ENCODE measurements around the gene LNP1. TPM values are rescaled to one million over a fixed set of nuclear protein-coding genes. Genes with fewer than 3 reads are reported as not detected.

LNP1 gene
- total RNA-seq, 1 donor from 2014 or later, result 26.5 TPM

GRCh38 chr3:100411091-100411982, 10.0 kb downstream of the LNP1 start:
- Mint-ChIP-seq H3K4me1 (no peaks in the 10 kb centered on the region), H3K4me3 (no peak overlapping the region), H3K36me3 (peaks cover 55% of the 10 kb centered on the region), H3K9me3 (peaks cover 33% of the 10 kb centered on the region), H3K27me3 (ENCODE audit: insufficient read depth, low read depth) (no peaks in the 10 kb centered on the region), H3K27ac (no peak overlapping the region)
- Histone ChIP-seq H4K20me1 (ENCODE audit: low read depth) (no peaks in the 10 kb centered on the region), H3K9me3 (ENCODE audit: low read depth) (no peaks in the 10 kb centered on the region), H3K9ac (no peak overlapping the region), H2AFZ (replicated peaks) (no peak overlapping the region), H3F3A (ENCODE audit: low read depth) (no peaks in the 10 kb centered on the region), H3K27me3 (no peaks in the 10 kb centered on the region), H3K4me2 (no peak overlapping the region), H3K4me3 (no peak overlapping the region), H3K27ac (no peak overlapping the region), H3K79me2 (ENCODE audit: low read depth) (peaks cover 50% of the 10 kb centered on the region), H3K36me3 (no peaks in the 10 kb centered on the region), H3K4me1 (peaks cover 3% of the 10 kb centered on the region)
- TF ChIP-seq CTCF (IDR thresholded peaks at IDR 0.05) (no peak), EZH2 (IDR thresholded peaks at IDR 0.05) (no peak), EZH2phosphoT487 (IDR thresholded peaks at IDR 0.05) (no peak)
- DNase-seq (ENCODE audit: low spot score), result no peak

- no peak for DNase-seq (ENCODE audit: low spot score)
- no peak overlapping the region for H2AFZ ChIP-seq (replicated peaks)
- Mint-ChIP-seq H3K9me3 (peaks cover 23% of the 10 kb centered on the region), H3K27me3 (ENCODE audit: insufficient read depth, low read depth) (peaks cover 2% of the 10 kb centered on the region), H3K36me3 (peaks cover 45% of the 10 kb centered on the region), H3K4me3 (no peak overlapping the region), H3K4me1 (no peaks in the 10 kb centered on the region), H3K27ac (no peak overlapping the region)
- H3K36me3 ChIP-seq, result no peaks in the 10 kb centered on the region
- H3K9ac ChIP-seq, result no peak overlapping the region
- H3K9me3 ChIP-seq (ENCODE audit: low read depth), result no peaks in the 10 kb centered on the region
- H3K27ac ChIP-seq, result no peak overlapping the region
- H3K27me3 ChIP-seq, result no peaks in the 10 kb centered on the region
- TF ChIP-seq EZH2phosphoT487 (IDR thresholded peaks at IDR 0.05) (no peak), EZH2 (IDR thresholded peaks at IDR 0.05) (no peak), CTCF (IDR thresholded peaks at IDR 0.05) (no peak)
- H3K4me2 ChIP-seq, result no peak overlapping the region
- no peaks in the 10 kb centered on the region for H4K20me1 ChIP-seq (ENCODE audit: low read depth)
- H3K4me3 ChIP-seq, result no peak overlapping the region
- peaks cover 33% of the 10 kb centered on the region for H3K79me2 ChIP-seq (ENCODE audit: low read depth)
- H3K4me1 ChIP-seq, result no peaks in the 10 kb centered on the region
- H3F3A ChIP-seq (ENCODE audit: low read depth), result no peaks in the 10 kb centered on the region
Measured at GRCh38 chr3:100412912-100413590, 11.7 kb downstream of the LNP1 start.

GRCh38 chr3:100413613-100414012, 12.3 kb downstream of the LNP1 start:
- Histone ChIP-seq H3K9me3 (ENCODE audit: low read depth) (no peaks in the 10 kb centered on the region), H3K4me1 (no peaks in the 10 kb centered on the region), H3K9ac (no peak overlapping the region), H4K20me1 (ENCODE audit: low read depth) (no peaks in the 10 kb centered on the region), H3K27ac (no peak overlapping the region), H3K27me3 (no peaks in the 10 kb centered on the region), H3K4me2 (no peak overlapping the region), H3F3A (ENCODE audit: low read depth) (no peaks in the 10 kb centered on the region), H3K4me3 (no peak overlapping the region), H3K79me2 (ENCODE audit: low read depth) (peaks cover 28% of the 10 kb centered on the region), H2AFZ (replicated peaks) (no peak overlapping the region), H3K36me3 (no peaks in the 10 kb centered on the region)
- Mint-ChIP-seq H3K4me3 (no peak overlapping the region), H3K36me3 (peaks cover 47% of the 10 kb centered on the region), H3K27ac (no peak overlapping the region), H3K27me3 (ENCODE audit: insufficient read depth, low read depth) (peaks cover 2% of the 10 kb centered on the region), H3K9me3 (peaks cover 21% of the 10 kb centered on the region), H3K4me1 (no peaks in the 10 kb centered on the region)
- no peak for DNase-seq (ENCODE audit: low spot score)
- TF ChIP-seq EZH2phosphoT487 (IDR thresholded peaks at IDR 0.05) (no peak), CTCF (IDR thresholded peaks at IDR 0.05) (no peak), EZH2 (IDR thresholded peaks at IDR 0.05) (no peak)

Data from neural progenitor cell (in vitro differentiated cells).